ENCODE results near the gene NEK2. TPM values are rescaled to one million over a fixed set of nuclear protein-coding genes. Genes with fewer than 3 reads are reported as not detected.
"Not testable (repeated sequence)": the region's sequence is repeated elsewhere in the genome, so short reads cannot be mapped to it uniquely, and the experiment has no call there.

Gene NEK2
- polyA plus RNA-seq, 1 donor: 4.9 TPM

DNA sequence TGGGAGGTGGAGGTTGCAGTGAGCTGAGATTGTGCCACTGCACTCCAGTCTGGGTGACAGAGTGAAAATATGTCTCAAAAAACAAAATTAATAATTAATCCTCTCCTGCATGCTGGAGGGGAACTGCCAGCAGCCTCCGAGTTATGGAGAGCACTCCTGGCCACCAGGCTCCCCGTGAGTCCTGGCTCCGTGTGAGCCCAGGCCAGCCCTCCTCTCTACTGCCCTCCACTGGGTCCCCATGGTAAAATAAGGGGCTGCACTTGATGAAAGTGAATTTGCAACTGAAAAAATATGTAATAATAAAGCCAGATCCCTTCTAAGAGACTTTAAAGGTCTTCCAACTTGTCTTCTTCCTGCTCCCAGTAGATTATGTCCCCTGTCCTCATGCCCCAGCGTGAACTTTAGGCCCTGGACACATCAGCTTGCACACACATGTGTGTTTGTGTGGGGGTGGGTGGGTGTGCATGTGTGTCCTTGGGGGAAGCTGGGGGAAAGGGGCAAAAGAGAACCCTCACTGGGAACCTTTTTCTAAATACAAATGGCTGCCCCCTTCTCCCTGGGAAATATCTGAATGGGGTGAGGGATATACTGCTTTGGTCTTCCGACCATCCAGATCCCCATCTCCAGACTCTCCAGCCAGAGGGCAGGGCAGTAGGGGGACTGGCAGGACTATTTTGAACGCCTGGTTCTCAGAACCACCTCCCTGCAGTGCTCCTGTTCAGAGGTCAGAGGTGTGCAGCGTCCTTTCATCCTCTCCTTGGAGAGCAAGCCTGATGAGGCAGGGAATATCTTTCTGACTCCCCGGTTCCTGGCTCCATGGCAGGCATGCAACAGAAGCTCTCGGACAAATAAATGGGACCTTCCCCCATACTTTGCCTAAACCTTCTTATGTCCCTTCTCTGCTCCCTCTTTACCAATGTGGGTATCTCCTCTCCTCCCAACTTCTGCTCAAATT lies 26.2 kb downstream of the NEK2 start:
- DNase-seq: no peak

DNA sequence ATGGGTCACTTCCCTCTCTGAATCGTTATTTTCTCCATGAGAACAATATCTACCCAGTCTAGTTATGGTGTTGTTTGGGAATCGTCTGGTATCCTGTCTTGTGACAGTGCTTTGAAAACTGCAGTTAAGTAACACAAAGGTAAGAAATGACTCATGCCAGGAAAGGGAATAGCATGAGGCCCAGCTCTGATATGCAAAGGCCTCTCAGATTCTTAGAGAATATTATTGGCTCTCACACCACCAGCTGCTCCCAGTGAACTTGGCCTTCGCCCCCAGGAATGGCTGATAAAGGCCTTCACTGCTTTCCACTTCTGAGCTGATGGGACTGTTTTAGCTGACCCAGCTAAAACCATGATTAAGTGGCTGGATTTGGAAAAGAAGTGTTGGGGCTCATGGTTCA lies 27.1 kb downstream of the NEK2 start:
- DNase-seq: no peak

DNA sequence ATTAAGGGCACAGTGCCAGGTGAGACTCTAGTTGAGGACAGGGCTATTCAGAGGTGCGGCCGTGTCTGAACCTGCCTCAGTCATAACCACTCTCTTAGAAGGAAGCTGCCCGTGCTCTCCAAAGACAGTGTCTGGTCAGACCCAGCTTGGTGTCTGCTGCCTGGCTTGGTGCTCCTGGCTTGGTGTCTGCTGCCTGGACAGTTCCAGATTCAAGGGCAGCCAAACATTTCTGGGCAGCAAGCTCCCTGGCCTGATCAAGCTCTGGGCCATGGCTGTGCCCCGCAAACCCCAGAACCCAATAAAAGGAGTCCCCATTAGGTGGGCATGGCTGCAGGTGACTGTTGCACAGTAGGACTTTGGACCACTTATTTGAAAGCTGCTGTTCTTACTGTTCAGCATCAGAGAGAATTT lies 27.7 kb downstream of the NEK2 start:
- no peak for DNase-seq

DNA sequence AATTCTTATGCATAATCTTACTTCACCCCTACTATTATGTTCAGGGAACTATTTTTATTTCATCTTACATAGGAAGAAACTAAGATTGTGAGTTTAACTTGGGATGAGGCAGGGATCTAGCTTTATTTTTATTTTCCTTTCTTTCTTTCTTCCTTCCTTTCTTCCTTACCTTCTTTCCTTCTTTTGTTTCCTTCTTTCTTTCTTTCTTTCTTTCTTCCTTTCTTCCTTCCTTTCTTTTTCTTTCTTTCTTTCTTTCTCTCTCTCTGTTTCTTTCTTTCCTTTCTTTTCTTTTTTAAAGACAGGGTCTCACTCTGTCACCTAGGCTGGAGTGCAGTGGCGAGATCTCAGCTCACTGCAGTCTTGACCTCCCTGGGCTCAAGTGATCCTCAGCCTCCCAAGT lies 28.9 kb downstream of the NEK2 start:
- no peak for DNase-seq

DNA sequence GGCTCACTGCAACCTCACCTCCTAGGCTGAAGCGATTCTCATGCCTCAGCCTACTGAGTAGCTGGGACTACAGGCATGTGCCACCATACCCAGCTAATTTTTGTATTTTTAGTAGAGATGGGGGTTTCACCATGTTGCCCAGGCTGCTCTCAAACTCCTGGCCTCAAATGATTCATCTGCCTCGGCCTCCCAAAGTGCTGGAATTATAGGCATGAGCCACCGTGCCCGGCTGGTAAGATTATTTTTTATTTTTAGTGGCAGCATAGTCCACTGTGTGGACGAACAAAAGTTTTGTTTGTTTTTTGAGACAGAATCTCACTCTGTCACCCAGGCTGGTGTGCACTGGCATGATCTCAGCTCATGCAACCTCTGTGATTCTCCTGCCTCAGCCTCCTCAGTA lies 29.8 kb downstream of the NEK2 start:
- DNase-seq: not testable (repeated sequence)

DNA sequence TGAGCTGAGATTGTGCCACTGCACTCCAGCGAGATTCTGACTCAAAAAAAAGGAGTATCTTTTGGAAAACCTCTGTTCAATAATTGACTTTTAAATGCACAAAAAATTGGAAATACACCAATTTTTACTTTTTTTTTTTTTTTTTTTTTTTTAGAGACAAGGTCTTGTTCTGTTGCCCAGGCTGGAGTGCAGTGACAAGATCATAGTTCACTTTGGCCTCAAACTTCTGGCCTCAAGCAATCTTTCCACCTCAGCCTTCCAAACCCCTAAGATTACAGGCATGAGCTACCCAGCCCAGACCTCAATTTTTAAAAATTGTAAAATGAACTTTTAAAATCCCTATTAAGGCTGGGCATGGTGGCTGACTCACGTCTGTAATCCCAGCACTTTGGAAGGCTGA lies 30.8 kb downstream of the NEK2 start:
- DNase-seq: no peak

DNA sequence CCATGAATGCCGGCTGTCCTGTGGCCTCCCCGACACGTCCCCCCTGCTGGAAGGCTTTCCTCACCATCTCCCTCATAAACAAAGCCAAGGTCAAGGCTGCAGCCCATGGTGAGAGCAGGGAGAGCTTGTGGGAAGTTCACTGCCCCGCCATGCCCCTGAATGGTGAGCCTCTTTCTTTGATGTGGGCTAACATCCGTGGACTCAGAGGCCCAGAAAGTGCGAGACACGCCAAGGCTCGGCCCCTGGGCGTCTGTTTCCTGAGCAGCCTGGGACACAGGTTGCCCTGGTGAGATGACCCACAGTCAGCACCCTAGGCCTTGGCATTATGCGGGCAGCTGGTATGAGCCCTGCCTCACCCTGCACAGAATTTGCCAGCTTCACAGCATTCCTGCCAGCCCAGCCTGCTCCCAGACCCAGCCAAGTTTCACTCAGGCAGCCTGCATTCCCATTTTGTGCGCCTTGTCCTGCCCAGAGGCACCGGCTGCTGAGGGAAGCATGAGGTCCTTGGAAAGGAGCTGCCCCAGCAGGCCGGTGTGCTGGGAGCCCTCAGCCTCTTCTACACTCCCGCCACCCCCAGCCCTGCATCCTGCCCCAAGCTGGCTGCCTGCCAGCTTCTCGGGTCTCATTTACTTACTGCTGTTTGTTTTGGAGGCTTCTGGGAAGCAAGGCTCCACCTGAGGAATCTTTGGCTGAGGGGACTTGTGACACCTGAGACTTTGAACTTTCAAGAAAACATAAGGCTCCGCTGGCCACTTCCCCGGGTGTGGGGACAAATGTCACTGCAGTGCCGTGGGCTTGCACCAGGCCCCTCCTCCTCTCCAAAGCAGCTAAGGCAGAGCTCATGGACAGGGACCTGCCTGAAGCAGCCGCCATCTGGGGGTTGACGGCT lies 31.9 kb downstream of the NEK2 start:
- DNase-seq: no peak

DNA sequence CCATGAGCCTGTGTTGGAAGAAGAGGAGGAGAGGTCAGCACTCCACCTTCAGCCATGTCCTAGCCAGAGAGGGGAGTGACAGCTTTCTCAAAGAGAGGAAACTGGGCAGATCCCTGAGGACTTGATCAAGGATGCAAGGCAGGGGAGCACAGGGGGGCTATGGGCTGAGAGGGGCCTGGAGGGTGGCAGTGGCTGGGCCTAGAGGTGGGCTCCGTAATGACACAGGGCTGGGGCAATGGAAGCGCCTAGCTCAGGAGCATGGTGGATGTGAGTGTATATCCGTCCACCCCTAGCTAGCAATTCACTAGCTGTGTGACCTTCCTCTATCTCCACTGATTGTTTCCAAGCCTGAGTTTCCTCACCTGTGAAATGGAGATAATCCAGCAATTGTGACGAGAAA lies 32.6 kb downstream of the NEK2 start:
- no peak for DNase-seq

DNA sequence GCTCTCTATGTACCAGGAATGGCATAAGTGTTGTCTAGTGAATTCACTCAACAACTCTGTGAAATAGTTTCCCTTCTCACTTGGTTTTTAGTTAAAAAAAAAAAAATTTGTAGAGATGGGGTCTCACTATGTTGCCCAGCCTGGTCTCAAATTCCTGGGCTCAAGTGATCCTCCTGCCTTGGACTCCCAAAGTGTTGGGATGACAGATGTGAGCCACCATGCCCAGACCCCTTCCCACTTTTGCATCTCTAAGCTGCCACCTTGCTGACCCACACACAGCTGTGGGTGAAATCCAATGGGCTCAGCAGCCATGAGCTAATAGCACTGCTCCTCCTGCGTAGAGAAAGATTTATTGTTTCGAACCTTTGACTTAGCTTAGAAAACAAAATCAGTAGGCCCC lies 33.5 kb downstream of the NEK2 start:
- no peak for DNase-seq

DNA sequence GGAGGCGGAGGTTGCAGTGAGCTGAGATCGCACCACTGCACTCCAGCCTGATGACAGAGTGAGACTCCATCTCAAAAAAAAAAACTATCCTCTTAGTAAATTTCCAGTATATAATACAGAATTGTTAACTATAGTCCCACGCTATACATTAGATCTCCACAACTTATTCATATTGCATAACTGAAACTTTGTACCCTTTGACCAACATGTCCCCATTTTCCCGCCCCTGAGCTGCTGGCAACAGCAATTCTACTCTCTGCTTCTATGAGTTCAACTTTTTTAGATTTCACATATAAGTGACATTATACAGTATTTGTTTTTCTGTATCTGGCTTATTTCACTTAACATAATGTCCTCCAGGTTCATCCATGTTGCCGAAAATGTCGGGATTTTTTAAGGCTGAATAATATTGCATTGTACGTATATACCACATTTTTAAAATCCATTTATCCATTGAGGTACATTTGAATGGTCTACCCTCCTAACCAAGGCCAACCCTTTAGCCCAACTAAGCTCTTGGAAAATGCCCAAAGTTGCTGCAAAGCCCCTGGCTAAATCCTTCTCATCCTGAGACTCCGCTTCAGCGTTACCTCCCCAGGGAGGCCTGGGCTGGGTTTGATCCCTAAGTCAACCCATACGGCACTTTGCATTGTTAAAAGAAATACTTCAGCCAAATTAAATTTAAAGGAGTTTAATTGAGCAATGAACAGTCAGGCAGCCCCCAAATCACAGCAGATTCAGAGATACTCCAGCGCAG lies 34.2 kb downstream of the NEK2 start:
- no peak for DNase-seq

DNA sequence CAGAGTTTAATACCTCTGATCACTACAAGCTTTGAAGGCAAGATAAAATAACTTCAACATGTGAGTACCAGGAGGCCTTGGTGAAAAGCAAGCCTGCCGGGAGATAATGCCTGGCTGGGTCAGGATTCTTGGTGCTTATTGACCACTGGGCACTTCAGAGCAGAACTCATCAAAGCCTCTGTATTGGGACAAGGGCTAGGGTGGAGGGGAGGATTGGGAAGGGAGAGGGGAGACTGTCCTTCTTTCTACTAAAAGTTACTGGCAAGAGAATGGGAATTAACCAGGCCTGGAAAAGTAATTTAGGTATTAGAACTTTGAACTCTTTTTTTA lies 35.2 kb downstream of the NEK2 start:
- DNase-seq: no peak

DNA sequence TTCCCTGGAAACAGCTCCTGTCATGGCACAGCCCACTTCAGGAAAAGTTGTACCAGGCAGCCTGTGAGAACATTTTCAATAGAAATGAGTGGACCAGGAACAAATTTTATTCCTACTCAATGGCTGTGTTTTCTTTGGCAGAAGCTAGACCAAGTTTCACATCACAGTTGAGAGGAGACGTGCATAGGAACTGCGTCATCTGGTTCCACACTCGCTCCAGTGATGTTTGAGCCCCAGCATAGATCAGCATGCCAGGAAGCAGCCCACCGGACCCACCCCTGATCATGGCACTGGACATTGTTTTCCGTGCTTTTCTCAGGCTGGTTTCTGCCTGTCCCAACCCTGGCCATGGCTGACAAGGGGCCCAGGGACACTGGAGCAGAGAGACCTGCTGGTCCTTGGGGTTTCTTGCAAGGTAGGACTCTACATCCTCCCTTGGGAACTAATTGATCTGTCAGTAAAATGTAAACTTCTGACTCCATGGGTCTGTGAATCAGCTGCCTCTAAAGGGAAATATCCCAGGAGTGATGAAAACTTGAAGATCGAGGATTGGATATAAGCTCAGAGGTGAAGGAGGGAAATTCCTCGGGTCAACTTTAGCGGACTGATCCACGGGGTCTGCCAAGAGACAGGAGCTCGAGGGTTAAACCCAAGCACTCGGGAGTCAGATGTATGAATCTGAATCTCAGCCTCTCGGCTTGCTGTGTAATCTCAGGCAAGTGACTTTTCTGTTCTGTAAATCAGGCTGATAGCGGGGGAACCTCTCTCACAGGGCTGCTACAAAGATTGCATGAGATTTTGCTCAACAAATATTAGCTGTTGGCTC lies 35.7 kb downstream of the NEK2 start:
- DNase-seq: no peak

DNA sequence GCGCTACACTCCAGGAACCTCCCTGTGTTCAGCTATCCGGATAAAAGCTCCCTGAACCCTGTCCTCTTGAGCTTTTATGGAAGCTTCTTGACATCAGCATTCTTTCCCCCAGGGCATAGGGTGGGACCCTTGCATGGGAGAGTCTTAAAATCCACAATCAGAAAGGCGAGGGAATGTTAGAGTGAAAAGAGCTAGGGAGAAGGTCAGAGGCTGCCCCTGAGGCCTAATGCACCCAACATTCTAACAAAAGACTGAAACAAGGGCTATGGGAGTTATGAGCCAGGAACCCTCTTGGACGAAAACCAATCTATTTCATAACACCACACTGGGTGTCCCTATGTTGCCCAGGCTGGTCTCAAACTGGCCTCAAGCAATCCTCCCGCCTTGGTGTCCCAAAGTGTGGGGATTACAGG lies 36.7 kb downstream of the NEK2 start:
- DNase-seq: no peak

DNA sequence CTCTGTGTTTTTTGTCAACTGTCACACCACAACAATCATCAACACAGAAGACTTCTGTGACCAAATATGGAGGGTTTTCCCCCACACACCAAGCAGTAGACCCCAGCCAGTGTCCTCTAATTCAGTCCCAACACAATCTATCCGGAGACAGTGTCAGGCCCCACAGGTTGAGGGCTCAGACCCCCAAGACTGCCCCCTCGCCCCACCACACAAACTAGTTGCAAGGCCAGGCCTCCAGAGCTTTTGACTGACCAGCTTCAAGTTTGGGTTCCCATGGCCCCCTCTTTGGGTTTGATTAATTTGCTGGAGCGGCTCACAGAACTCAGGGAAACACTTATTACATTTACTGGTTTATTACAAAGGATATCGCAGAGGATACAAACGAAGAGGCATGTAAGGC lies 37.2 kb downstream of the NEK2 start:
- no peak for DNase-seq

DNA sequence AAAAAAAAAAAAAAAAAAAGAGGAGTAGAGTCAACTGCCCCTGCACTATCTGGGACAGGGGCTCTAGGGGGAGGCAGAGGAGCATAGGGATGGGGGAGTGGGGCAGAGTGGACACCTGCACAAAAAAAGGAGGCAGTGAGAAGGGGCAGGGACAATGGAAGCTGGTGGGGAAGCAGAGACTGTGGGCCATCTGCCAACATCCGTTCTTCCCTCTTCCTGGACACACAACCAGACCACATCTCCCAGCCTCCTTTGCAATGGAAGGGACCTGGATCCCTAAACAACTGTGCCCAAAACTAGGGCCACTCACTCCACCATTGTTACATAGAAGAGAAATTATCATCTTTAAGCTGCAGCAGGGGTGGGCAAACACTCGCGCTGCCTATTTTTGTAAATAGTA lies 38.4 kb downstream of the NEK2 start:
- no peak for DNase-seq

DNA sequence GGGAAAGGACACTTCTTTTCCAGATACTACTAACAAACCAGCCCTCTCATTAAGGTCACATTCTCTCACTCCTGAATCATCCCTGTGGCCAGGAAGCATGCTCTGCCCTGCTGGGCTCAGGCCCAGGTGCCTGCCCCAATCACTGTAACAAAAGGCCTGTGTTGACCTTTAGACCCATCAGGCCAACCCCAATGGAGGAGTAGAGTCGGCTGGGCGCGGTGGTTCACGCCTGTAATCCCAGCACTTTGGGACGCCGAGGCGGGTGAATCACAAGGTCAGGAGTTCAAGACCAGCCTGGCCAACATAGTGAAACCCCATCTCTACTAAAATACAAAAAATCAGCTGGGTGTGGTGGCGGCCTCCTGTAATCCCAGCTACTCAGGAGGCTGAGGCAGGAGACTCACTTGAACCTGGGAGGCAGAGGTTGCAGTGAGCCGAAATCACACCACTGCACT lies 38.8 kb downstream of the NEK2 start:
- not testable (repeated sequence) for DNase-seq

DNA sequence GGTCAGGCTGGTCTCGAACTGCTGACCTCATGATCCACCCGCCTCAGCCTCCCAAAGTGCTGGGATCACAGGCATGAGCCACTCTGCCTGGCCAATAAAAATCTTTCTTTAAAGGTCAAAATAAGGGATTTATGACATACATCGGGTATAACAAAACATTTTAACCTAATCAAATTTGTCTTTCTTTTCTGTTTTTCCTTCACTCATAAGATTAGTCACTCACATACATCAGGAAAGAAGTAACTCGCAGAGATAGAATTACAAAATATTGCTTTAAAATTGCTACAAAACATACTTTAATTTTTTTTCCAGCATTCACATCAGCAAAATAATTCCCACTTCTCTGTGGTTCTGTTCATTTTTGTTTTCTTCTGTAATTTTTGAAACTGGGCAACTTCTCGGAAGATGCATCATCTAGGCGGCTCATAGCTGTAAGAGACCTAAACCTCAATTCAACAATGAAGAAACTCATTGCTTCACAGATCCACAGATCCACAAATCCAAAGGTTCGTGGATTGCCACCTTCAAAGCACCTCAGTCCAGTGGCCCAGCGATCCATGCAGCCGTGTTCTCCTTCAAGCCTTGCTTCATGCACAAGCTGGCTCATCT lies 39.7 kb downstream of the NEK2 start:
- no peak for DNase-seq

DNA sequence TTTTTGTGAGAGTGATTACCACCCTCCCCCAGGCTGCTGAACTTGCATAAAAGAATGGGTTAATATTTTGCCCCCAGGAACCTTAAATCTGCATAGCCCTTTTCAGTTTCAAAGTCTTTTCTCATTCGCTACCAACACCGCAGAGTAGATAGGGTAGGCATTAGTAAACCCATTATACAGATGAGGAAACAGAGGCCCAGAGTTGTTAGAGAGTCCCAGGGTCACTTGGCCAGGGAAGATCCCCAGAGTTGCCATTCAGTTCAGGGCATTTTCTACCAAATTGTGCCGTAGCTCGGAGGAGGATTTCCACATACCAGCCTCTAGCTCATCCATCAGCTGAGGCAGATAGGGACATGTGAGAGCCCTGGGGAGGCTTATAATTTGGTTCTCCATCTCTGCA lies 40.5 kb downstream of the NEK2 start:
- no peak for DNase-seq

DNA sequence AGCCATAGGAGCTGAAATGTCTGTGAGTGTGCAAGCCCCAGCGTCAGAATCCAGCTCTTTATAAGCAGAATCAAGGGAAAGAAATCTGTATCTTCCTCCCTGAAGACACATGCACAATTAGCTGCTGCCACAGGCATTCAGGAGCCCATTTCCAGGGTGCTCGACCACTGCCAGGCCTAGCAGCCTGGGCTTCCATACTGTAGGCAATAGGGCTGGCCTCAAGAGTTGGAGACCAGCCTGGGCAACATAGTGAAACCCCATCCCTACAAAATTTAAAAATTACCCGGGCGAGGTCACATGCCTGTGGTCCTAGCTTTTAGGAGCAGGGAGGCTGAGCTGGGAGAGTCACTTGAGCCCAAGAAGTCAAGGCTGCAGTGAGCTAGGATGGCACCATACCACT lies 41.0 kb downstream of the NEK2 start:
- no peak for DNase-seq

DNA sequence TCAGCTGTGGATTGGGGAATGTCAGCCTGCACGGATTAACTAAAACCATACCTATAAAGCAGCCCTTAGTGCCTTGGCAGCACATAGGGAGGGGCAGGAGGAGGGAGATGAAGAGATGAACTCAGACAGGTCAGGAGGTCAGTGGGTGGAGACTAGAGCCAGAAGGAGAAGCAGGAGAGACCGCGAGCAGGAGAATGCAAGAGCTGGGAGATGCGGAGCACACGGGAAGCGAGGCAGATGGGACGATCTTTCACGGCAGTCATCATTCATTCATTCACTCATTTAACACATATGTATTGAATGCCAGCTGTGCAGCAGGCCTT lies 41.9 kb downstream of the NEK2 start:
- DNase-seq: no peak

DNA sequence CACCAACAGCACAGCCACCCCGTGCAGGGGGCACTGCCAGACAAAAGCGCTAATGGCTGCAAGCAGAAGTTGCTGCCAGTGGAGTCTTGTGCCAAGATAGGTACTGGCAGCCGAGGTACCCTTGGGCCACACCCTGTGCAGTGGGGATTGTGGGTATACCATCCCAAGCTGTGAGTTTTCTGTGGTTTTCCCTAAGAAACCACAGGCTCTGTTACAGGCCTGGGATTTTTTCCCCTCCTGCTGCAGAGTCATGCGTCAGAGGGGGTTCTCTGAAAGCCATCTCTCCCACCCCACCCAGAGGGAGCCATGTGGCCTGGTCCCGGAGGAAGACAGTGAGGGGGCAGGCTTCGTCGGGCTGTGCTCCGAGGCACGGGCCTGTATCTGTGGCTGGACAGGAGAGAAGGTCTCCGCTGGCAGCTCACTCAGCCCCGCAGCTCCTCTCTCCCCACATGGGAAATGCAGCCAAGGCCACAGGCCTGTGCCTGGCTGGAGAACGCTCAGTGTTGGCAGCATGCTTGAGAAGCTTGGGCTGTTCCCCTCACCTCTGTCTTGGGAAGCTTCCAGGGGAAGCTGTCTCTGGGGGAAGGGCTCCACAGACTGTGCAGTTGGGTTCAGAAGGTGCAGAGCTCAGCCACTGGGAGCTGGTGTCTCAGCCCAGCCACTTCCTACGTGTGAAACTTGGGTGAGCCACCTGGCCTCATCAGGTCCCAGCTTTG lies 42.5 kb downstream of the NEK2 start:
- no peak for DNase-seq
